HepG2 (cell line): ENCODE measurements around the gene CAMTA1. TPM values are rescaled to one million over a fixed set of nuclear protein-coding genes. Genes with fewer than 3 reads are reported as not detected.

Experiments
- ATAC-seq: fragments of 200-7000 bp; cut with Tn5 transposase; 3 replicates; pipeline ENCODE4 v1.9.1; 2020; ENCODE audit warnings: mild to moderate bottlenecking, moderate library complexity
- BruUV-seq: library from RNA; stranded (reverse); fragments of 400-500 nt; replicated peaks from 2 replicates; lab custom pipeline; 2021; lab: Mats Ljungman, UMichigan
- CTCF ChIA-PET: fragments of 300-600 bp; formaldehyde crosslinking; extraction: SDS; loops from one replicate; lab custom pipeline; 2021; ENCODE audit warnings: low total read pairs, inconsistent platforms, low intra/inter-chr PET ratio; lab: Yijun Ruan, JAX
- POLR2A ChIA-PET: fragments of 350-600 bp; sonication (Branson Sonifier 250); formaldehyde crosslinking; loops from one replicate; lab custom pipeline; 2020; ENCODE audit warnings: antibody characterized with exemption, inconsistent platforms; lab: Yijun Ruan, JAX
- DNase-seq: peaks from one replicate; pipeline ENCODE4 v3.0.0-alpha.2; 2015; ENCODE audit warnings: low spot score
- FAIRE-seq: peaks from 3 replicates; lab custom pipeline; 2011; peaks lifted over from hg19 to GRCh38; lab: Jason Lieb, UNC
- H2AFZ ChIP-seq: one replicate; pipeline ENCODE4 v1.6.1; 2011; ENCODE audit warnings: low read length, inconsistent platforms
- H3K27ac ChIP-seq: fragments of 300-600 bp; 3 replicates; pipeline ENCODE4 v1.8.0; 2011; ENCODE audit warnings: mixed run types, mild to moderate bottlenecking, mixed read lengths, low read length, inconsistent platforms; ENCODE audit not compliant: insufficient read depth; ENCODE audit errors: extremely low read length
- H3K27me3 ChIP-seq, 2 experiments: fragments of 200-600 bp in 1 of 2; 2 replicates in 1 of 2; 3 replicates in 1 of 2; pipeline versions ENCODE4 v1.6.0 to v1.8.0; 2011; ENCODE audit warnings: low read length in 2 of 2, mild to moderate bottlenecking in 2 of 2, moderate library complexity in 2 of 2, inconsistent platforms in 1 of 2; ENCODE audit not compliant: insufficient read depth in 2 of 2, control insufficient read depth in 1 of 2
- H3K36me3 ChIP-seq, 2 experiments: fragments of 200-600 bp in 1 of 2; replicated peaks in 1 of 2; 2 replicates in 1 of 2; 3 replicates in 1 of 2; pipeline versions ENCODE4 v1.5.1 to v1.8.0; 2011; ENCODE audit warnings: low read length in 2 of 2, inconsistent platforms in 1 of 2; ENCODE audit not compliant: insufficient read depth in 2 of 2, control insufficient read depth in 1 of 2
- H3K4me1 ChIP-seq: 2 replicates; pipeline ENCODE4 v1.5.1; 2012; ENCODE audit warnings: low read length, inconsistent platforms; ENCODE audit not compliant: insufficient read depth
- H3K4me2 ChIP-seq: 2 replicates; pipeline ENCODE4 v1.6.0; 2011; ENCODE audit warnings: low read depth, low read length, inconsistent platforms
- H3K4me3 ChIP-seq, 3 experiments: fragments of 200-600 bp in 1 of 3; sonication (generic), shearing (Covaris generic) in 1 of 3; replicated peaks in 1 of 3; 2 replicates each; pipeline ENCODE4 v1.5.1; 2011 to 2016; ENCODE audit warnings: low read length in 3 of 3, inconsistent platforms in 2 of 3, low read depth in 2 of 3, mild to moderate bottlenecking in 2 of 3, control low read depth in 1 of 3, mixed read lengths in 1 of 3; ENCODE audit not compliant: insufficient read depth in 1 of 3
- H3K79me2 ChIP-seq: one replicate; pipeline ENCODE4 v1.6.1; 2011; ENCODE audit warnings: low read length, inconsistent platforms; ENCODE audit not compliant: insufficient read depth
- H3K9ac ChIP-seq: 2 replicates; pipeline ENCODE4 v1.6.0; 2011; ENCODE audit warnings: mild to moderate bottlenecking, low read depth, low read length, inconsistent platforms; ENCODE audit not compliant: insufficient read depth
- H3K9me3 ChIP-seq: 2 replicates; pipeline ENCODE4 v1.5.1; 2012; ENCODE audit warnings: mild to moderate bottlenecking, low read length
- H4K20me1 ChIP-seq: 2 replicates; pipeline ENCODE4 v1.6.0; 2011; ENCODE audit warnings: inconsistent platforms, mild to moderate bottlenecking, low read length, moderate library complexity; ENCODE audit not compliant: insufficient read depth
- ATF5 ChIP-seq: sonication (generic); formaldehyde crosslinking; IDR thresholded peaks from 2 replicates; pipeline ENCODE4 v1.4.0; 2020; ENCODE audit warnings: mild to moderate bottlenecking, low read depth, missing genetic modification reagents
- CREB1 ChIP-seq, 2 experiments: fragments of 450-650 bp in 1 of 2; IDR thresholded peaks; 2 replicates each; pipeline ENCODE4 v1.6.1; 2016 to 2017; ENCODE audit warnings: control low read depth in 1 of 2, mild to moderate bottlenecking in 1 of 2, missing compliant biosample characterization in 1 of 2, missing genetic modification characterization in 1 of 2
- ETV5 ChIP-seq: IDR thresholded peaks from 2 replicates; pipeline ENCODE4 v1.6.1; 2018; ENCODE audit warnings: missing biosample characterization, missing genetic modification reagents, inconsistent platforms, borderline replicate concordance
- ISL2 ChIP-seq: sonication (generic); formaldehyde crosslinking; IDR thresholded peaks from 2 replicates; pipeline ENCODE4 v1.5.0; 2020; ENCODE audit warnings: missing genetic modification reagents
- PHF5A ChIP-seq: IDR thresholded peaks from one replicate; pipeline ENCODE4 v1.6.1; 2018; ENCODE audit warnings: low read depth, missing genetic modification reagents; ENCODE audit not compliant: unreplicated experiment
- PLSCR1 ChIP-seq: sonication (generic); formaldehyde crosslinking; IDR thresholded peaks from 2 replicates; pipeline ENCODE4 v1.5.0; 2020; ENCODE audit warnings: missing genetic modification reagents, mild to moderate bottlenecking, borderline replicate concordance
- SKI ChIP-seq: fragments of 450-650 bp; IDR thresholded peaks from one replicate; pipeline ENCODE4 v1.6.1; 2018; ENCODE audit warnings: mild to moderate bottlenecking; ENCODE audit not compliant: partially characterized antibody
- THAP8 ChIP-seq: sonication (generic); formaldehyde crosslinking; IDR thresholded peaks from 2 replicates; pipeline ENCODE4 v1.5.1; 2020; ENCODE audit warnings: missing genetic modification reagents, mild to moderate bottlenecking, borderline replicate concordance
- USF2 ChIP-seq, 2 experiments: sonication (generic) in 1 of 2; formaldehyde crosslinking in 1 of 2; IDR thresholded peaks; 2 replicates each; pipeline versions ENCODE4 v1.5.1 to v1.6.1; 2011 to 2020; ENCODE audit warnings: borderline replicate concordance in 1 of 2, low read depth in 1 of 2, low read length in 1 of 2, mild to moderate bottlenecking in 1 of 2, missing genetic modification reagents in 1 of 2, moderate library complexity in 1 of 2
- ZNF18 ChIP-seq: sonication (generic); formaldehyde crosslinking; IDR thresholded peaks from 2 replicates; pipeline ENCODE4 v1.8.0; 2022; ENCODE audit warnings: mild to moderate bottlenecking, missing genetic modification reagents; ENCODE audit not compliant: insufficient replicate concordance
- ZNF180 ChIP-seq: sonication (generic); formaldehyde crosslinking; IDR thresholded peaks from 2 replicates; pipeline ENCODE4 v1.4.0; 2020; ENCODE audit warnings: low read depth, missing genetic modification reagents, borderline replicate concordance
- ZNF746 ChIP-seq: sonication (generic); formaldehyde crosslinking; IDR thresholded peaks from 2 replicates; pipeline ENCODE4 v1.8.0; 2022; ENCODE audit warnings: mild to moderate bottlenecking, missing genetic modification reagents
- WGBS: methylation state at CpG from one replicate; pipeline ENCODE4 v1.1.6; 2017; ENCODE audit warnings: low lambda C conversion rate; 5-methylcytosine and 5-hydroxymethylcytosine counted together
- in situ Hi-C: cut with HindIII; loops from 2 replicates; pipeline ENCODE4 v1.10.0; 2017; ENCODE audit warnings: low pct_unique_long_range_greater_than_20kb; ENCODE audit not compliant: extremely low pct_ligation_motif_present
- intact Hi-C: fragments of 100-400 bp; cut with micrococcal nuclease; formaldehyde crosslinking; loops from one replicate; pipeline ENCODE4 v1.10.0; 2022; ENCODE audit not compliant: unreplicated experiment
- polyA plus RNA-seq, 8 experiments: library from polyadenylated mRNA; depleted of rRNA in 3 of 8; stranded (reverse) in 7 of 8; unstranded in 1 of 8; fragments of >200 nt; fragmentation: Illumina TruSeq in 4 of 8; extraction: Trizol in 4 of 8; gene quantifications; 2 replicates each; pipeline versions ENCODE4 v1.2.1 to v1.2.3, GENCODE V29; 2011 to 2016; ENCODE audit warnings: low read depth in 4 of 8, missing spikeins in 1 of 8, mixed read lengths in 1 of 8; ENCODE audit not compliant: insufficient read depth in 1 of 8
- total RNA-seq, 5 experiments: library from RNA; depleted of rRNA; stranded (reverse); fragments of >200 nt; fragmentation: Illumina TruSeq; extraction: Trizol; gene quantifications; 2 replicates each; pipeline ENCODE4 v1.2.3, GENCODE V29; 2016; ENCODE audit warnings: low read depth in 1 of 5

CAMTA1 gene
- total and polyA plus RNA-seq, 2 of the 13 experiments (the other 11 are each of a cell fraction or from before 2014, with no cell fraction given) = 25.0 to 36.4 TPM

- TF ChIP-seq USF2 (IDR thresholded peaks at IDR 0.05; ENCODE audit: low read depth, low read length) (no peak), USF2 (CRISPR knock-in tag; IDR thresholded peaks at IDR 0.05; ENCODE audit: borderline replicate concordance) (no peak), CREB1 (IDR thresholded peaks at IDR 0.05) (no peak), CREB1 (CRISPR knock-in tag; IDR thresholded peaks at IDR 0.05) (no peak), PLSCR1 (no peak), ZNF746 (CRISPR knock-in tag) (no peak)
Measured at GRCh38 chr1:7594714-7595295, 809.6 kb downstream of the CAMTA1 start (continued).

- H3K27ac ChIP-seq = no peak overlapping the region
- no peaks in the 10 kb centered on the region for H3K36me3 ChIP-seq
- TF ChIP-seq ZNF180 (no peak), THAP8 (CRISPR knock-in tag) (no peak), ATF5 (CRISPR knock-in tag) (no peak), ETV5 (CRISPR knock-in tag) (no peak), ISL2 (CRISPR knock-in tag) (no peak), SKI (no peak), PHF5A (CRISPR knock-in tag) (no peak), ZNF18 (no peak)
- in situ Hi-C loops = no loop called here
- FAIRE-seq (no peak), DNase-seq (no peak), ATAC-seq (no peak)
- H3K9ac ChIP-seq = no peak overlapping the region
- POLR2A ChIA-PET = no interaction called here
- 4% methylated on average over 6 of the region's 8 CpGs for WGBS
- H4K20me1 ChIP-seq = no peaks in the 10 kb centered on the region
- H2AFZ ChIP-seq = no peak overlapping the region
- no peaks in the 10 kb centered on the region for H3K9me3 ChIP-seq
- H3K79me2 ChIP-seq = no peaks in the 10 kb centered on the region
- no peaks in the 10 kb centered on the region for H3K4me1 ChIP-seq
- intact Hi-C loops = no loop called here
- CTCF ChIA-PET = no interaction called here
- H3K4me2 ChIP-seq = no peak overlapping the region
- no TSS peak for BruUV-seq
- H3K27me3 ChIP-seq = peaks cover 0 to 32% of the 10 kb centered on the region in 2 experiments; a peak in 3 of 5 replicates
- no peak overlapping the region for H3K4me3 ChIP-seq
Measured at GRCh38 chr1:7595336-7595735, 810.1 kb downstream of the CAMTA1 start.
